KMS-11 (cell line): Measurements from ENCODE around the gene NAV2.

Source experiments
- H2AFZ ChIP-seq: fragments of 200-600 bp; sonication (generic); 2 replicates; pipeline ENCODE4 v1.6.1; 2016; ENCODE audit warnings: antibody characterized with exemption, mixed run types, low read depth
- H3K27ac ChIP-seq: fragments of 200-600 bp; sonication (generic); 2 replicates; pipeline ENCODE4 v1.6.1; 2016; ENCODE audit warnings: mild to moderate bottlenecking, mixed run types
- H3K27me3 ChIP-seq: fragments of 200-600 bp; sonication (generic); 2 replicates; pipeline ENCODE4 v1.6.1; 2017; ENCODE audit warnings: mild to moderate bottlenecking, low read depth, mixed run types, moderate library complexity; ENCODE audit not compliant: insufficient read depth
- H3K36me3 ChIP-seq: fragments of 200-600 bp; sonication (generic); 2 replicates; pipeline ENCODE4 v1.6.1; 2017; ENCODE audit warnings: mild to moderate bottlenecking, mixed run types; ENCODE audit not compliant: insufficient read depth
- H3K4me1 ChIP-seq: fragments of 200-600 bp; sonication (generic); 2 replicates; pipeline ENCODE4 v1.6.1; 2016; ENCODE audit warnings: mild to moderate bottlenecking, low read depth, mixed run types; ENCODE audit not compliant: poor library complexity, severe bottlenecking
- H3K4me2 ChIP-seq: fragments of 200-600 bp; sonication (generic); 2 replicates; pipeline ENCODE4 v1.7.0; 2016; ENCODE audit warnings: mild to moderate bottlenecking, mixed run types
- H3K4me3 ChIP-seq: fragments of 200-600 bp; sonication (generic); IDR thresholded peaks from 2 replicates; pipeline ENCODE4 v1.6.1; 2017; ENCODE audit warnings: low read depth, low read length, mixed read lengths; ENCODE audit not compliant: insufficient read depth
- H3K79me2 ChIP-seq: fragments of 200-600 bp; sonication (generic); 2 replicates; pipeline ENCODE4 v1.6.1; 2016; ENCODE audit warnings: low read depth, mixed run types; ENCODE audit not compliant: insufficient read depth
- H3K9ac ChIP-seq: fragments of 200-600 bp; sonication (generic); 2 replicates; pipeline ENCODE4 v1.6.1; 2016; ENCODE audit warnings: mild to moderate bottlenecking, mixed run types
- H4K20me1 ChIP-seq: fragments of 200-600 bp; sonication (generic); 2 replicates; pipeline ENCODE4 v1.6.1; 2016; ENCODE audit warnings: mild to moderate bottlenecking, mixed run types; ENCODE audit not compliant: insufficient read depth
- CTCF ChIP-seq: fragments of 200-600 bp; sonication (generic); conservative IDR thresholded peaks from 2 replicates; pipeline ENCODE4 v1.6.1; 2017; ENCODE audit warnings: low read depth, mild to moderate bottlenecking, antibody characterized with exemption, low read length, moderate library complexity, mixed read lengths

Gene NAV2

DNA sequence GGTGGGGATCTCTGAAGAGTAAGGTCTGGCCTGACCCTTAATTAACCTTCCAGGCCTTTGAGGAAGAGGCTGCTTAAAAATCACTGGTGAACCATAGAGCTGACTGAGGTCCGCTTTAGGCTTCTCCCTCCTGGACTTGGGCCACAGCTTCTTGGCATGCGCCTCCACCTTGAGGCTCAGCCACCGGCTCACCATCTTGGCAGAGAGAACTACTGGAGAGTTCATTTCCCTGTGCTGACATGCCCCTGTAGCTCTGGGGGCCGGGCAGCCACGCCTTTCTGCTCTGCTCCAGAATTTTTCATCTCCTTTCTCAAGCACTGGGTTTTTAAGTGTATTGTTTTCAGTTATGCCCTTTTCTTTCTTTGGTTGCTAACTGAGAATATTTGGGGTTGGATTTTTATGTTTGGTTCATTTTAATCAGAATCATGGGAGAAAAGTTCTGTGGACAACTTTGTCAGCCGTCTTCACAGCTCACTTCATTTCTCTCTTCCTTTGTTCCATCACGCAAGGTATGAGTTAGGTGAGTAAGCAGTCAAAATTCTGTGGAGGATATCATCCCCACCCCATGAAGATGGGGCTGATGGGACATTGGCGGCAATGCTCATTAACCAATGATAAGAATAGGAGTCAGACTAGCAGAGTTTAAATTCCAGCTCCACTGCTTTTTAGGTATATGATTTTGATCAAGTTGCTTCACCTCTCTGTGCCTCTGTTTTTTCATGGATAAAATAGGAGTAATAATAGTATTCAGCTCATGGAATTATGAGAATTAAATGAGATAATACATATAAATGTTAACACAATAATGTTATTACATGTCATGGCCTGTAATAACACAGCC, 343.7 kb downstream of the NAV2 start:
- Histone ChIP-seq H4K20me1 (no peaks in the 10 kb centered on the region), H3K4me1 (no peaks in the 10 kb centered on the region), H2AFZ (no peak overlapping the region), H3K9ac (no peak overlapping the region), H3K36me3 (no peaks in the 10 kb centered on the region; the same call in 1 of the 2 replicates), H3K79me2 (no peaks in the 10 kb centered on the region), H3K27ac (no peak overlapping the region), H3K4me3 (no peak overlapping the region), H3K4me2 (no peak overlapping the region), H3K27me3 (no peaks in the 10 kb centered on the region)
- no peak for TF ChIP-seq CTCF

DNA sequence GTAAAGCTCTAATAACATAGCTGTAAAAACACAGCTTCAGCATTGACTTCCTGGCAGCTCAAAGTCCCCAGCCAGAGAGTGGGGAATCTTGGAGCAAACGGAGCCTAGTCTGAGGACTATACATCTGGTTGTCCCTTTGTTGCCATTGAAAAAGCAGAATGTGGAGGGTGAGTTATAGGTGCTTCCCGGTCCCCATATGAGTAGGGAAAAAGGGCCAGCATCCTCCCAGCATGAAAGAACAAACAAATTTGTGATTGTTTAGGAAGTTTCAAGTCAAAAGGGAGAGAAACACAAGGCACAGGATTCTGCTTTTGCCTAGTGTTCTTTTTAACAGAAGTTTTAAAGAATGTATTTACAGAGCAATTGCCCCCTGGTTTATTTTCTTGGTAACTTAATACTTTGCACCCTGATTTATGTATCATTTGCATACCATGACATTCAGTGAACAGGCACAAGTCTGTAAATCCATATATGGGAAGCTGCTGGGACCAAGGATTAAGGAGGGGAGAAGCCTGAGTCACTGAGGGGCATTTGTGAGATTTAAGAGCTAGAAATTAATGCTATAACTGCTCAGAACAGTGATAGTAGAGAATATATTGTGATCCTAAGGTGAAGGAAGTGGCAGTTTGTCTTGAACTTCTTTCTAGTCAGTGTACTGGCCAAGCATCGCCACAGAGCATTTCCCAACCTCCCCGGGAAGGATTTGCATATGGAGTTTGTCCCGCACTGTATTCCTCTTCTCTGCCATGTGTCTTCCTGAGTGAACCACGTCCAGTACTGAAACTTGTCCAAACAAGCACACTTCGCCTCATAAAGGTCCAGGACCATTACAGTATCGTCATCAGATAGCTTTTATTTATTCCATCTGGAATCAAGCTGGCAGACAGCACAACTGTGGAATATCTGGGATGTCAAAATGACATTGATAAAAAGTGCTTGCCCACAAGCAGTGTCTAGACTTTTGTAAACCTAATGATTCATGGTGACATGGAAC, 344.6 kb downstream of the NAV2 start:
- Histone ChIP-seq H3K27me3 (no peaks in the 10 kb centered on the region), H3K4me2 (no peak overlapping the region), H4K20me1 (no peaks in the 10 kb centered on the region), H2AFZ (no peak overlapping the region), H3K4me1 (no peaks in the 10 kb centered on the region), H3K36me3 (no peaks in the 10 kb centered on the region; the same call in 1 of the 2 replicates), H3K9ac (no peak overlapping the region), H3K4me3 (no peak overlapping the region), H3K79me2 (no peaks in the 10 kb centered on the region), H3K27ac (no peak overlapping the region)
- TF ChIP-seq CTCF = no peak

DNA sequence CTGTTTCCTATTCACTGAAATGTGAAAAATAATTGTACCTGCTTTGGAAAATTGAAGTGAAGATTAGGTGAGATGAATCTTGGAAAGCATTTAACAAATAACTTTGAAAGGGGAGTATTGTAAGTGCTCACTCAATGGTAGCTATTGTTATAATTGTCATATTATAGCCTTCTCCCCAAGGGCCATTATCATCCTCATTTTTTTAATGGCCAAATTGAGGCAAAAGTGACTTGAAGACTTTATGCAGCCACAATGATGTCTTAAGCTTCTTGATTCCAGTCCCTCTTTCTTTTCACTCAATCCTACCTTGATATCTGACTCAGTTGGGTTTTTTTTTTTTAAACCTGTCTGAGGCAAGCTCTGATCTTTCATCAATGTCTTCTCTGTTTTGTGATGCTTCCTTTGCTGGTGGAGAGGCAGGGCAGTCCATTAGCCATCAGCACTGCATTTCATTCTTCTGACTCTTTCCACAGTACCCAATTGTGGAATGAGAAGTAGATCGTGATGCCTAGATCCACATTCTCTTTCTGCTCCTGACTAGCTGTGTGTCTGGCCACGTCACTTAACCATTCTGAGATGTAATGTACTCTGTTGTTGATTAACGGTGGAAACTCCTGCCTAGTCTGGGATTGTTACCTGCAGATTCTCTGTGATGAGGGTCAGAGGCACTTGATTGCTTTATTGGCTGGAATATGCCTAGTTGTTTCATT, 346.3 kb downstream of the NAV2 start:
- H3K36me3 ChIP-seq = no peaks in the 10 kb centered on the region; the same call in 1 of the 2 replicates
- H3K79me2 ChIP-seq = no peaks in the 10 kb centered on the region
- no peaks in the 10 kb centered on the region for H4K20me1 ChIP-seq

More for the DNA sequence above, 346.3 kb downstream of the NAV2 start:
- Histone ChIP-seq H3K9ac (no peak overlapping the region), H2AFZ (no peak overlapping the region), H3K4me3 (no peak overlapping the region), H3K4me2 (no peak overlapping the region), H3K27ac (no peak overlapping the region), H3K4me1 (no peaks in the 10 kb centered on the region), H3K27me3 (no peaks in the 10 kb centered on the region)
- TF ChIP-seq CTCF = no peak
